T-cell (primary cell): ENCODE measurements around the gene APOC4. TPM values are rescaled to one million over a fixed set of nuclear protein-coding genes. Genes with fewer than 3 reads are reported as not detected.
A peak's percentile ranks its signal among the peaks of the same experiment; 100 is the strongest.

Experiments
- ATAC-seq, 4 experiments: fragments of 200-7000 bp in 3 of 4; fragments of 150-1000 bp in 1 of 4; cut with Tn5 transposase; replicated peaks in 1 of 4; 1 replicate in 3 of 4; 2 replicates in 1 of 4; pipeline ENCODE4 v1.10.0; 2021; ENCODE audit warnings: moderate library complexity in 3 of 4, mild to moderate bottlenecking in 2 of 4, moderate number of reproducible peaks in 1 of 4
- CTCF ChIA-PET, 2 donors: fragments of 300-600 bp; sonication (Branson Sonifier 250); formaldehyde crosslinking; loops; one replicate each; lab custom pipeline; 2022; ENCODE audit warnings: antibody characterized with exemption in 2 of 2; lab: Charles Lee
- POLR2A ChIA-PET, 2 donors: fragments of 300-600 bp; sonication (Branson Sonifier 250); formaldehyde crosslinking; loops; one replicate each; lab custom pipeline; 2022; ENCODE audit warnings: antibody characterized with exemption in 2 of 2; lab: Charles Lee
- DNase-seq, 35 experiments: peaks; one replicate each; pipeline versions ENCODE4 v3.0.0 to v3.0.0-alpha.2; 2013 to 2023
- H3K27ac ChIP-seq: one replicate; pipeline ENCODE4 v1.5.1; 2013; ENCODE audit warnings: low read length
- H3K27me3 ChIP-seq, 2 experiments: replicated peaks in 1 of 2; 1 replicate in 1 of 2; 2 replicates in 1 of 2; pipeline versions ENCODE4 v1.6.1 to v1.7.0; 2013; ENCODE audit warnings: low read length in 1 of 2, mixed read lengths in 1 of 2; ENCODE audit not compliant: control insufficient read depth in 2 of 2, insufficient read depth in 2 of 2; ENCODE audit errors: extremely low read depth in 1 of 2
- H3K36me3 ChIP-seq, 2 donors: 1 replicate in 1 of 2; 2 replicates in 1 of 2; pipeline versions ENCODE4 v1.6.1 to v1.7.0; 2013; ENCODE audit warnings: low read length in 1 of 2; ENCODE audit not compliant: control insufficient read depth in 2 of 2, insufficient read depth in 1 of 2; ENCODE audit errors: extremely low read depth in 1 of 2
- H3K4me1 ChIP-seq, 2 experiments: 1 replicate in 1 of 2; 2 replicates in 1 of 2; pipeline versions ENCODE4 v1.6.1 to v1.7.0; 2013; ENCODE audit warnings: low read length in 2 of 2, mixed read lengths in 1 of 2; ENCODE audit not compliant: insufficient read depth in 2 of 2, control insufficient read depth in 1 of 2; ENCODE audit errors: extremely low read depth in 1 of 2
- H3K4me3 ChIP-seq, 2 donors: 1 replicate in 1 of 2; 2 replicates in 1 of 2; pipeline versions ENCODE4 v1.5.1 to v1.7.0; 2013; ENCODE audit warnings: mild to moderate bottlenecking in 2 of 2, low read length in 1 of 2, moderate library complexity in 1 of 2; ENCODE audit not compliant: control insufficient read depth in 1 of 2; ENCODE audit errors: extremely low read depth in 1 of 2
- H3K9me3 ChIP-seq: 2 replicates; pipeline ENCODE4 v1.7.0; 2013
- H3K27ac Mint-ChIP-seq, 2 donors: one replicate each; pipeline ENCODE4 v1.8.0; 2020 to 2021; ENCODE audit warnings: mild to moderate bottlenecking in 2 of 2, mixed read lengths in 2 of 2
- H3K27me3 Mint-ChIP-seq, 2 donors: one replicate each; pipeline ENCODE4 v1.8.0; 2021 to 2022; ENCODE audit warnings: mixed read lengths in 2 of 2
- H3K36me3 Mint-ChIP-seq: one replicate; pipeline ENCODE4 v1.8.0; 2021; ENCODE audit warnings: mixed read lengths
- H3K4me1 Mint-ChIP-seq, 3 donors: one replicate each; pipeline ENCODE4 v1.8.0; 2020 to 2022; ENCODE audit warnings: mixed read lengths in 3 of 3, mild to moderate bottlenecking in 1 of 3
- H3K4me3 Mint-ChIP-seq, 3 donors: one replicate each; pipeline ENCODE4 v1.8.0; 2020 to 2022; ENCODE audit warnings: mild to moderate bottlenecking in 3 of 3, mixed read lengths in 3 of 3, moderate library complexity in 3 of 3
- H3K9me3 Mint-ChIP-seq, 3 donors: one replicate each; pipeline ENCODE4 v1.8.0; 2020 to 2022; ENCODE audit warnings: mixed read lengths in 3 of 3
- WGBS: methylation state at CpG from one replicate; pipeline ENCODE4 v1.1.5; 2013; ENCODE audit warnings: missing lambda C conversion rate; ENCODE audit not compliant: insufficient coverage; 5-methylcytosine and 5-hydroxymethylcytosine counted together
- total RNA-seq, 35 experiments: library from RNA in 6 of 35; stranded (reverse) in 6 of 35; fragments of 120-200 nt in 1 of 35; gene quantifications; one replicate each; pipeline versions ENCODE4 v1.2.1 to v1.2.4 and lab custom pipeline; 2013 to 2026

Gene APOC4, protein sequence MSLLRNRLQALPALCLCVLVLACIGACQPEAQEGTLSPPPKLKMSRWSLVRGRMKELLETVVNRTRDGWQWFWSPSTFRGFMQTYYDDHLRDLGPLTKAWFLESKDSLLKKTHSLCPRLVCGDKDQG
- total RNA-seq (not detected), total RNA-seq (lab: John Stamatoyannopoulos, UW) (0 reads per million in 29 experiments)
- total RNA-seq (2013), result not detected

DNA sequence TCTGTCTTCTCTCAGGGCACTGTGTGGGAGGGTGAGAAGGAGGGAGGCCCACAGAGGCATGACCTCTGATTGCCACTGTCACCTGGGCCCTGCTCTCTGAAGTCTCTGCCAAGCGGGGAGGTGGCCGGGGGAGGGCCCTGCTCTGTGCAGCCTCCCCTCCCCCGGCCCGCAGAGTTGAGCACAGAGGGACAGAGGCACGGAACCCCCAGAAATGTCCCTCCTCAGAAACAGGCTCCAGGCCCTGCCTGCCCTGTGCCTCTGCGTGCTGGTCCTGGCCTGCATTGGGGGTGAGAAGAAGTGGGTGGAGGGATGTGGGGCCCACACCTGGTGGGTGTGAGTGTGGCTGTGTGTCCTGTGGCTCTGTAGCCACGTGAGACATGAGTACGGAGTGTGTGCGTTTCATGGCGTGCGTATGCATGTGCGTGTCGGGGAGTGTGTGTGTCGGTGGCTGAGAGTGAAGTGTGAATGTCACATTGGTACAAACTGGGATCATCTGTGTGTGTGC, at the start of gene APOC4:
APOC4 (plus strand) TSS at position 171 of the 505 bp plus-strand sequence; CDS start at position 212, 41 bp downstream.
- no peak within 1 kb of the TSS for H3K4me3 ChIP-seq
- no peaks in the 10 kb centered on the region for H3K4me1 ChIP-seq
- Mint-ChIP-seq H3K36me3 (no peaks in the 10 kb centered on the region), H3K9me3 (no peaks in the 10 kb centered on the region), H3K4me3 (no peak within 1 kb of the TSS), H3K27me3 (no peaks in the 10 kb centered on the region), H3K27ac (no peak within 1 kb of the TSS), H3K4me1 (no peaks in the 10 kb centered on the region)
- 78% methylated on average over 9 of the region's 14 CpGs for WGBS
- H3K9me3 ChIP-seq, result no peaks in the 10 kb centered on the region
- CTCF ChIA-PET, result no interaction called here
- H3K36me3 ChIP-seq, result no peaks in the 10 kb centered on the region
- no peak for DNase-seq
- POLR2A ChIA-PET, result no interaction called here
- no peak within 1 kb of the TSS for H3K27ac ChIP-seq
- ATAC-seq, result no peak
- H3K27me3 ChIP-seq, result peaks cover 0 to 3% of the 10 kb centered on the region in 2 experiments

DNA sequence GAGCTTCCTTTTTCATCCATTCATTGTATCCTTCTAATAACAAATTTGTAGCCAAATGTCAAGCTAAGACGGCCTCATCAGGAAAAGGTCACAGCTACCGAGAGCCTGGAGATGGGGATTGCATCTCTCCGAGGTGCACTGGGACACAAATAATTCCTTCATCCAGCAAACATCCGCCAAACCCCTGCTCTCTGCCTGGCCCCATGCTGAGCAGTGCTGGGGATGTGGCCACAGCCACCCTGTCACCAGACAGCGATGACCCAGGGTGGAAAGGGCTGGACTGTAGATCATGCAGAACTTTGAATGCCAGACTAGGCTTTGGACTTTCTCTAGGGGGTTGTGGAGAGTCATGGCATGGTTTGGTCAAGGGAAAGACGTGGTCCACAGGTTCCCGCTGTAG, 49.1 kb upstream of the APOC4 start:
- Histone ChIP-seq H3K27ac (no peak overlapping the region), H3K9me3 (no peaks in the 10 kb centered on the region), H3K27me3 (no peaks in the 10 kb centered on the region), H3K36me3 (peaks cover 0 to 47% of the 10 kb centered on the region in 2 donors), H3K4me1 (peaks cover 11 to 24% of the 10 kb centered on the region in 2 experiments), H3K4me3 (no peak overlapping the region)
- Mint-ChIP-seq H3K36me3 (peaks cover 32% of the 10 kb centered on the region), H3K9me3 (no peaks in the 10 kb centered on the region), H3K27ac (peak overlapping the region in 1 of 2 donors; percentile 70), H3K4me3 (peak overlapping the region; percentile 77 to 88 (median 86)), H3K4me1 (peaks cover 25 to 34% (median 26%) of the 10 kb centered on the region in 3 donors), H3K27me3 (no peaks in the 10 kb centered on the region)
- ATAC-seq (no peak), DNase-seq (no peak)
- ChIA-PET CTCF (no interaction called here), POLR2A (no interaction called here)
- WGBS, result 96% methylated on average over 7 of the region's 7 CpGs

DNA sequence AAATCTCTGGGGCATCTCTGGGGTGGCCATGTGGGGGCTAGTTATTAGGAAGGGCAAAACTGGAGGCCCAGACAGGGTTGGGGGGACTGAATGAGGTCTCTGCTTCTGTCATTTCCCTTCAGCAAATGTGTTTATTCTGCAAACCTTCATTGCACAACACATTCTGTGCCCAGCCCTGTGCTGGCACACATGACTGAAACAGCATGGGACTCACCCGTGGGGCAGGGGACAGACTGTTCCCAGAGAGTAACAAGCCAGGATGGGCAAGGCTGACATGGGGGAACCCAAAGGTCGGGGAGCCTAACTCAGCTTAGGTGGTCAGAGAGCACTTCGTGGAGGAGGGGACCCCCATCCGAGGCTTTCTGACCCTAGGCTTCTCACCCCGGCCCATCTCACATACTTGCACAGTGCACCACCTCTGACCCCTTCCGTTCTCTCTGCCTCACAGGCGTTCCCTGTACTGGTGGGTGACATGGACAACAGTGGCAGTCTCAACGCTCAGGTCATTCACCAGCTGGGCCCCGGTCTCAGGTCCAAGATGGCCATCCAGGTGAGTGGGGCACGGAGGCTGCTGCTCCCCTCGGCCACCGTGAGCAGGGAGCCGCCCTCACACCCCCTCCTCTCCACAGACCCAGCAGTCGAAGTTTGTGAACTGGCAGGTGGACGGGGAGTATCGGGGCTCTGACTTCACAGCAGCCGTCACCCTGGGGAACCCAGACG, 48.5 kb upstream of the APOC4 start:
- ATAC-seq, result no peak
- DNase-seq, result no peak
- no peak overlapping the region for H3K4me3 ChIP-seq
- peak overlapping the region; percentile 77 to 88 (median 86) for H3K4me3 Mint-ChIP-seq
- H3K27me3 Mint-ChIP-seq, result no peaks in the 10 kb centered on the region
- H3K9me3 Mint-ChIP-seq, result no peaks in the 10 kb centered on the region
- ChIA-PET POLR2A (no interaction called here), CTCF (no interaction called here)
- H3K27ac ChIP-seq, result no peak overlapping the region
- peaks cover 36% of the 10 kb centered on the region for H3K36me3 Mint-ChIP-seq
- H3K27ac Mint-ChIP-seq, result no peak overlapping the region
- H3K36me3 ChIP-seq, result peaks cover 0 to 51% of the 10 kb centered on the region in 2 donors
- no peaks in the 10 kb centered on the region for H3K27me3 ChIP-seq
- no peaks in the 10 kb centered on the region for H3K9me3 ChIP-seq
- H3K4me1 ChIP-seq, result peaks cover 11 to 24% of the 10 kb centered on the region in 2 experiments
- 97% methylated on average over 9 of the region's 18 CpGs for WGBS
- H3K4me1 Mint-ChIP-seq, result peaks cover 25 to 31% (median 26%) of the 10 kb centered on the region in 3 donors

DNA sequence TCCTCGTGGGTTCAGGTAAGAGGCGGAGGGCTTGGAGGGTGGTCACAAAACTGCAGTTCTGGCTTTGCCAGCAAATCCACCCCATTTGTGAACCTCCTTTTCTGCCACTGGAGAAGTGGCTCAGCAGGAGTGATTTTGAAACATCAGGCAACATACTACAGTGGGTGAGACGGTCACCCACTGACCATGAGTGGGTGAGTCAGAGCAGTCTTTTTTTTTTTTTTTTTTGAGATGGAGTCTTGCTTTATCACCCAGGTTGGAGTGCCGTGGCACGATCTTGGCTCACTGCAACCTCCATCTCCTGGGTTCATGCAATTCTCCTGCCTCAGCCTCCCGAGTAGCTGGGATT, 48.0 kb upstream of the APOC4 start:
- H3K36me3 ChIP-seq, result peaks cover 0 to 51% of the 10 kb centered on the region in 2 donors
- H3K27ac ChIP-seq, result no peak overlapping the region
- CTCF ChIA-PET, result no interaction called here
- H3K27me3 ChIP-seq, result no peaks in the 10 kb centered on the region
- Mint-ChIP-seq H3K4me1 (peaks cover 25 to 30% (median 25%) of the 10 kb centered on the region in 3 donors), H3K27ac (no peak overlapping the region), H3K27me3 (no peaks in the 10 kb centered on the region), H3K36me3 (peaks cover 36% of the 10 kb centered on the region), H3K4me3 (no peak overlapping the region), H3K9me3 (no peaks in the 10 kb centered on the region)
- no peaks in the 10 kb centered on the region for H3K9me3 ChIP-seq
- no peak overlapping the region for H3K4me3 ChIP-seq
- no CpG with 5 or more reads among the region's 6 CpGs for WGBS
- DNase-seq, result no peak
- peaks cover 11 to 24% of the 10 kb centered on the region in 2 experiments for H3K4me1 ChIP-seq
- ATAC-seq, result no peak
- POLR2A ChIA-PET, result no interaction called here

DNA sequence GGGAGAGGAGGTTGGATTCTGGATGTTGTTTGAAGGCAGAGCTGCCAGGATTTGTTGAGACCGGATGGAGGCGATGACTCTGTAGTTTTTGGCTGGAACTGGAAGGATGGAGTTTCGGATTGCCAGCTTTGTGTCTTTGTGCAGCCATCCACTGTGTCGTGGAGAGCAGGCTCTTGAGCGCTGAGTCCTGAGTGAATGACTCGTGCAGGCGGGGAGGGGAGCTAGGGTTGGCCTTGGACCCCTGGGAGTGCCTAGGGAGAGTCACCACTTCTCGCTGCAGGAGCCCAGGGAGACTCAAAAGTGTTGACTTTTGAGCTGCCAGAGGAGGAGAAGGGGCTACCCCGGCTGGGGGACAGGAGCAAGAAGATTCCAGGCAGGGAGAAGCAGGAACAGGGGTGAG, 47.1 kb upstream of the APOC4 start:
- POLR2A ChIA-PET, result no interaction called here

DNA sequence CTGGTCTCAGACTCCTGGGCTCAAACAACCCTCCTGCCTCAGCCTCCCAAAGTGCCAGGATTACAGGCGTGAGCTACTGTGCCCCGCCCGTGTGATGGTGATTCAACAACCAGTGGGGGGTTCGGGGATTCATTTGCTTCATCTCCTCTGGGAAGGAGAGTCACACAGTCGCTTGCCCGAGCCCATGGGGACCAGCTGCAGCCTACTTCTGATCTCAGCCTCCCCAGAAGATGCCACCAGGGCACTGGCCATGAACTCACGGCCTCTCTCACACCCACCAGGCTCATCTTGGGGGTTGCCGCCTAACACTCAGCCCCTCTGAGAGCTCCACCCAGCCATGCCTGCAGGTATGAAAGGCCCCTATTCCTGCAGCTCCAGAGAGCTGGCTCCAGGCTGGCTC, 44.2 kb upstream of the APOC4 start:
- ChIA-PET POLR2A (interaction anchor here (0.7 to 1.0 kb wide), 2 partner anchors 57 to 185 kb away, joined by 4 to 5 read pairs; no protein-coding TSS in a partner anchor), CTCF (no interaction called here)
- H3K36me3 Mint-ChIP-seq, result peaks cover 39% of the 10 kb centered on the region
- no peaks in the 10 kb centered on the region for H3K9me3 Mint-ChIP-seq
- H3K27ac Mint-ChIP-seq, result no peak overlapping the region
- no peaks in the 10 kb centered on the region for H3K27me3 Mint-ChIP-seq
- H3K27me3 ChIP-seq, result no peaks in the 10 kb centered on the region
- H3K9me3 ChIP-seq, result no peaks in the 10 kb centered on the region
- 98% methylated on average over 5 of the region's 8 CpGs for WGBS
- peaks cover 11 to 73% of the 10 kb centered on the region in 2 donors for H3K36me3 ChIP-seq
- no peak overlapping the region for H3K4me3 Mint-ChIP-seq
- DNase-seq, result no peak
- H3K4me1 ChIP-seq, result no peaks in the 10 kb centered on the region
- H3K27ac ChIP-seq, result no peak overlapping the region
- H3K4me3 ChIP-seq, result no peak overlapping the region
- no peak for ATAC-seq
- peaks cover 3 to 8% (median 4%) of the 10 kb centered on the region in 3 donors for H3K4me1 Mint-ChIP-seq

More for the DNA sequence above, 47.1 kb upstream of the APOC4 start:
- peaks cover 38% of the 10 kb centered on the region for H3K36me3 Mint-ChIP-seq
- H3K9me3 Mint-ChIP-seq, result no peaks in the 10 kb centered on the region
- Histone ChIP-seq H3K4me1 (peaks cover 8 to 18% of the 10 kb centered on the region in 2 experiments), H3K27ac (no peak overlapping the region), H3K36me3 (peaks cover 0 to 59% of the 10 kb centered on the region in 2 donors), H3K4me3 (no peak overlapping the region), H3K9me3 (no peaks in the 10 kb centered on the region), H3K27me3 (no peaks in the 10 kb centered on the region)
- ATAC-seq, result no peak
- H3K4me3 Mint-ChIP-seq, result no peak overlapping the region
- H3K27ac Mint-ChIP-seq, result no peak overlapping the region
- CTCF ChIA-PET, result no interaction called here
- peaks cover 22 to 28% (median 23%) of the 10 kb centered on the region in 3 donors for H3K4me1 Mint-ChIP-seq
- no peaks in the 10 kb centered on the region for H3K27me3 Mint-ChIP-seq
- no peak for DNase-seq
- 88% methylated on average over 7 of the region's 9 CpGs for WGBS
